ENCODE measurements around the gene GJB2.

Gene GJB2

GRCh38 chr13:20191311-20192157 lies 1.2 kb downstream of the GJB2 start:
- no peak for DNase-seq

GRCh38 chr13:20190481-20191310 lies 2.0 kb downstream of the GJB2 start:
- no peak for DNase-seq

- DNase-seq: no peak
Measured at GRCh38 chr13:20190076-20190475, 2.7 kb downstream of the GJB2 start.

- no peak for DNase-seq
Measured at GRCh38 chr13:20188667-20189553, 3.8 kb downstream of the GJB2 start.

- no peak for DNase-seq
Measured at GRCh38 chr13:20186771-20187170, 6.0 kb downstream of the GJB2 start.

- no peak for DNase-seq
Measured at GRCh38 chr13:20185366-20186056, 7.2 kb downstream of the GJB2 start.

- peak; percentile 49 for DNase-seq
Measured at GRCh38 chr13:20182231-20182846, 10.4 kb downstream of the GJB2 start.

- DNase-seq: no peak
Measured at GRCh38 chr13:20181188-20181587, 11.6 kb downstream of the GJB2 start.

GRCh38 chr13:20178156-20178555 lies 14.6 kb downstream of the GJB2 start:
- no peak for DNase-seq

GRCh38 chr13:20177049-20177831 lies 15.5 kb downstream of the GJB2 start:
- DNase-seq: no peak

GRCh38 chr13:20175907-20176652 lies 16.7 kb downstream of the GJB2 start:
- DNase-seq: no peak

GRCh38 chr13:20175406-20175794 lies 17.3 kb downstream of the GJB2 start:
- no peak for DNase-seq

- no peak for DNase-seq
Measured at GRCh38 chr13:20174656-20175405, 17.9 kb downstream of the GJB2 start.

GRCh38 chr13:20173116-20173746 lies 19.5 kb downstream of the GJB2 start:
- DNase-seq: no peak

- no peak for DNase-seq
Measured at GRCh38 chr13:20171364-20171763, 21.4 kb downstream of the GJB2 start.

- no peak for DNase-seq
Measured at GRCh38 chr13:20170921-20171320, 21.8 kb downstream of the GJB2 start.

- no peak for DNase-seq
Measured at GRCh38 chr13:20168396-20168795, 24.3 kb downstream of the GJB2 start.

- no peak for DNase-seq
Measured at GRCh38 chr13:20165417-20166257, 27.1 kb downstream of the GJB2 start.
